GOT3 (cell line): ENCODE data around the gene SUOX.
"Not testable (repeated sequence)": the region's sequence is repeated elsewhere in the genome, so short reads cannot be mapped to it uniquely, and the experiment has no call there.

ENCODE experiments used
- DNase-seq: peaks from one replicate; lab custom pipeline; 2025; ENCODE audit warnings: mixed read lengths; lab: John Stamatoyannopoulos, UW

SUOX gene

DNA sequence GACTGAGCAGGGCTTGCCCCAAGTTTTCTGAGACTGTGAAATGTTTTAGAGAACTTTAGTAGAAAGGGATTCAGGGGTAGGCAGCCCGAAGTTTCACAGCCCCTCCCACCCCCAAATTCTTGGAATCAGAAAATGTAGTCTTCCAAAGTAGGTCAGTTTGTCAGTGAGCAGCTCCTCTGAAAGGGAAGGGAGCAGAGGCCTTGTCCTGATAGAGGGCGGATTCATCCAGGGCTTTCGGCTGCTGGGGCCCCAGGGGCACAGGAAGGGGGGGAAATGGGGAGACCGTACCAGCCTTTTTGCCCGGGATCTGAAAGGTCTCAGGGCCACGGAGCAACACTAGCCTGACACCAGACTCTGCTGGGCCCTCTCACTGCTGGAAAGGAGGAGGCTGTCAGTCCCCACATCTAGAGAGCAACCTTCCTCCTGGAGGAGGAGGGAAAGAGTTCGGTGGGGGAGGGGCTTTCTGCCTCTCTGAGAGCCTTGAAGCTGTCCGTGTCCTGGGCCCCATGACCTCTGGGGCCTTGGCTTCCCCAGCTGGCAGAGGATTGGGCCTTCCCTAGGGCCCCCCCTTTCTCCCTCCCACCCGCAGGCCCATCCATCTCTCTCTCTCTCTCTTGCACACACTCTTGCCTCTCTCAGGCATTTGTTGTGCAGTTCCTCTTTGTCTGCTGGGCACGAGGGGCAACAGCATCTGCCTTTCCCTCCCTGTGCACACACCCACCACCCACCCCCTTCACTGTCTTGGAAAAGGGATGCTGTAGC is 23.5 kb downstream of the SUOX start, which contains the start of gene IKZF4:
IKZF4 (plus strand) TSS at position 621 of the 762 bp plus-strand sequence. CDS start 451 bp downstream, outside the sequence.
- no peak for DNase-seq

DNA sequence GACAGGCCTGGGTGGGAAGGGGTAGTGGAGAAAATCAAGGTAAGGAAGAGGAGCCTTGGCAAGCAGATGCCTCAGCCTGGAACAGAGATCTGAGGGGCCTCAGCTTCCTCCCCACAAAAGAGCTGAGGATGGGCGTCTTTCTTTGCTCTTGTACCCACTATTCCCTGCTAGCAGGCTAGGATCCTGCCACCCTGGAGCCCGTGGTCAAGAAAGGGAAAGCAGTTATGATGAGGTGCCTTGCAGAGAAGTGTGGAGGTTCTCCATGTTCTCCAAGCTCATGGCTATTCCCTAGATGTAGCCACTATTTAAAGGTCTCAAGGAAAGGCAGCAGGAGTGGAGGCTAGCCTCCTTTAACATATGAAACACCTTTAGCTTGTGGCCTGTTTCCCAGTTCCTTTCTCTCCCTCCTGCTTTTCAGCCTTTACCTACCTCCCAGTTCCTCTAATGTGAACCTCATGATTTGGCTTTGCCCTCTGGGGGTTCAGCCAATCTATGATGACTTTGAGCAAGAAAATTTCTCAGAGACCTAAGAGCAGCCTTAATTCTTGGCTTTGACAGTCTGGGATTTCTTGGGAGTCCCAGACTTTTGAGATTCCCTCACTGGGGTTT is 24.9 kb downstream of the SUOX start:
- DNase-seq: no peak

DNA sequence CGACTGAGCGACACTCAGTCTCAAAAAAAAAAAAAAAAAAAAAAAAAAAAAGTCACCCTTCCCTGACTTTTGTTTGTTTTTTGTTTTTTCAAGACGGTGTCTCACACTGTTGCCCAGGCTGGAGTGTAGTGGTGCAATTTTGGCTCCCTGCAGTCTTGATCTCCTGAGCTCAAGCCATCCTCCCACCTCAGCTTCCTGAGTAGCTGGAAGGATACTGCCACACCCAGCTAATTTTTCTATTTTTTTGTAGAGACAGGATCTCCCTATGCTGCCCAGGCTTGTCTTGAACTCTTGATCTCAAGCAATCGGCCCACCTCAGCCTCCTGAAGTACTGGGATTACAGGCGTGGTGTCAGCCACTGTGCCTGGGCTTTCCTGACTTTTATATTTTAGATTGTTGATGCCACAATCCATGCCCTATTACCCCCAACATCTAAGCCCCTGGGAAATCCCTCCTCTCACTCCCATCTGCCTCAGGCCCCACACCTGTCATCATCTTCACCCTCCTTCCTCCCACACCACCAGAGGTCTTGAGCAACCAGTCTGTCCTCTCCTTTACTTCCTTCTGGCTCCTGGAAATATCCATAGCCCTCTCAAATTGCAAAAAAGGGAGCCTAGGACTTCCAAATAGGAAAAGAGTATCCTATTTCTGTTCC is 31.6 kb downstream of the SUOX start:
- DNase-seq: no peak

DNA sequence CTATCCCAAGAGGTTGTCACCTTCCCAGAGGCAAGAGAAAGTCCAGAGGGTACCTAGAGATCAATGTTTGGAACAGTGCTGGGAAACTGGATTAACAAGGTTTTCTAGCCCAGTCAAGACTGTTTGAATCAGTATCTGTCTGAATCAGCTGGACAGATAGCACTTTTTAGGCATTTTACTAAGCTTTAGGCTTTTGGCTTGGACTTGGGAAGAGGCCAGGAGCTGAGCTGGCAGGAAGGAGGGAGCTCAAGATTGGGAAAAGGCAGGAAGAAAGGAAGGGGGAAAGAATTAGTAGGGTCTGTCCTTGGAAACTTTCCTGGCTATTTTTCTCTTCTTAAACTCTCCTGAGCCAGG is 32.1 kb downstream of the SUOX start:
- DNase-seq: no peak

DNA sequence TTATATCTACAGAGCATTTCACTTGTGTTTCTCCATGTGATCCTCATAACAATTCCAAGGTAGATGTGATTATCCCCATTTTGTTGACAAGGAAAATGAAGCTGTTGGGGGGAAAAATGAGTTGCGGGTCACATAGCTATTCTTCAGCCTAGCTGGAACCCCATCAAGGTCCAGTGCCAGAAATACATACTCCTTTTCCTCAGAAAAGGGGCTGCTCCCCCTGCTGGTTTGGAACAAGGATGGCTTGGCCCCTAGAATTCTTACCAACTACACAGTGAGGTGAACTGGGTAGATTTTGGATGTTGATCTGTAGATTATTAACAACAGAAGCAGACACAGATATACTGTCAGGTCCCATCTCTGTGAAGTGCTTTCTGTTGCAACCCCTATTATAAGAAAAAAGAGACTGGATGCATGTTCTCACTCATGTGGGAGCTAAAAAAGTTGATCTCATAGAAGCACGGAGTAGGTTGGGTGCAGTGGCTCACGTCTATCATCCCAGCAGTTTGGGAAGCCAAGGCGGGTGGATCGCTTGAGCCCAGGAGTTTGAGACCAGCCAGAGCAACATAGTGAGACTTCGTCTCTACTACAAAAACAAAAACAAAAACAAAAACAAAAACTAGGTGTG is 32.7 kb downstream of the SUOX start:
- DNase-seq: no peak

DNA sequence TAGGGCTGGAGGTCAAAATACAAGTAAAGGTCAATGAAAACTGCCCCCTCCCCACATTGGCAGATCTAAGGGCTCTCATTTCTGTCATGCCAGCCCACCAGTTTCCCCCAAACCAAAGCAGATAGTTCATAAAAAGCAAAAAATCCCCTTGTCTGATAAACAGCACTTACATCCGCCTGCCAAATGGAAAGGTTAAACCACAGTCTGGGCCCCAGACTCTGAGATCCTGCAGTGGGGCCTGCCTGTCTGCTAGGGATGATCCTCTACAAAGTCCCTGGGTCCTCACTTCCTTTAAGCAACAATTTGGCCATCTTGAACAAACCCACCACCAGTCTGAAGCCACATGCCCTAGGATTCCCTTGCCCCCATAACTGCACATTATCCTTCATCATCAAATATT is 34.9 kb downstream of the SUOX start:
- DNase-seq: no peak

DNA sequence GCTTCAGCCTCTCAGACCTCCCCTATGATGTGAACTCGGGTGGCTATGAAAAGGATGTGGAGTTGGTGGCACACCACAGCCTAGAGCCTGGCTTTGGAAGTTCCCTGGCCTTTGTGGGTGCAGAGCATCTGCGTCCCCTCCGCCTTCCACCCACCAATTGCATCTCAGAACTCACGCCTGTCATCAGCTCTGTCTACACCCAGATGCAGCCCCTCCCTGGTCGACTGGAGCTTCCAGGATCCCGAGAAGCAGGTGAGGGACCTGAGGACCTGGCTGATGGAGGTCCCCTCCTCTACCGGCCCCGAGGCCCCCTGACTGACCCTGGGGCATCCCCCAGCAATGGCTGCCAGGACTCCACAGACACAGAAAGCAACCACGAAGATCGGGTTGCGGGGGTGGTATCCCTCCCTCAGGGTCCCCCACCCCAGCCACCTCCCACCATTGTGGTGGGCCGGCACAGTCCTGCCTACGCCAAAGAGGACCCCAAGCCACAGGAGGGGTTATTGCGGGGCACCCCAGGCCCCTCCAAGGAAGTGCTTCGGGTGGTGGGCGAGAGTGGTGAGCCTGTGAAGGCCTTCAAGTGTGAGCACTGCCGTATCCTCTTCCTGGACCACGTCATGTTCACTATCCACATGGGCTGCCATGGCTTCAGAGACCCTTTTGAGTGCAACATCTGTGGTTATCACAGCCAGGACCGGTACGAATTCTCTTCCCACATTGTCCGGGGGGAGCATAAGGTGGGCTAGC is 37.7 kb downstream of the SUOX start:
- no peak for DNase-seq

DNA sequence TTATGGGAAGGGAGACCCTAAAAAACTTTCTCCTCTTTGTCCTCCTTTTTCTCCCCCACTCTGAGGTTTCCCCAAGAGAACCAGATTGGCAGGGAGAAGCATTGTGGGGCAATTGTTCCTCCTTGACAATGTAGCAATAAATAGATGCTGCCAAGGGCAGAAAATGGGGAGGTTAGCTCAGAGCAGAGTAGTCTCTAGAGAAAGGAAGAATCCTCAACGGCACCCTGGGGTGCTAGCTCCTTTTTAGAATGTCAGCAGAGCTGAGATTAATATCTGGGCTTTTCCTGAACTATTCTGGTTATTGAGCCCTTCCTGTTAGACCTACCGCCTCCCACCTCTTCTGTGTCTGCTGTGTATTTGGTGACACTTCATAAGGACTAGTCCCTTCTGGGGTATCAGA is 40.1 kb downstream of the SUOX start:
- no peak for DNase-seq

DNA sequence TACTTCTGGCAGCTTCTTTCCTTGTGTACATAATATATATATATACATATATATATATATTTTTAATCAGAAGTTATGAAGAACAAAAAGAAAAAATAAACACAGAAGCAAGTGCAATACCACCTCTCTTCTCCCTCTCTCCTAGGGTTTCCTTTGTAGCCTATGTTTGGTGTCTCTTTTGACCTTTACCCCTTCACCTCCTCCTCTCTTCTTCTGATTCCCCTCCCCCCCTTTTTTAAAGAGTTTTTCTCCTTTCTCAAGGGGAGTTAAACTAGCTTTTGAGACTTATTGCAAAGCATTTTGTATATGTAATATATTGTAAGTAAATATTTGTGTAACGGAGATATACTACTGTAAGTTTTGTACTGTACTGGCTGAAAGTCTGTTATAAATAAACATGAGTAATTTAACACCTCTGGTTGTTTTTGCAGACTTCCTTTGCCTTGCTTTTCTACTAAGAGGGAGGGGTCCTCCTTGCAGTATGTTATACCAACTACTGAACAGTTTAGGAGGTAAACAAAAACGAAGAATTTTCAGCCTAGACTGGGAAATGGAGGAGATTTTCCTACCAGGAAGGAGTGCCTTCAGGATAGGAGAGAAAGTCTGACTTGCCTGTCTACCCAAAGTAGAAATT is 41.1 kb downstream of the SUOX start:
- DNase-seq: no peak

DNA sequence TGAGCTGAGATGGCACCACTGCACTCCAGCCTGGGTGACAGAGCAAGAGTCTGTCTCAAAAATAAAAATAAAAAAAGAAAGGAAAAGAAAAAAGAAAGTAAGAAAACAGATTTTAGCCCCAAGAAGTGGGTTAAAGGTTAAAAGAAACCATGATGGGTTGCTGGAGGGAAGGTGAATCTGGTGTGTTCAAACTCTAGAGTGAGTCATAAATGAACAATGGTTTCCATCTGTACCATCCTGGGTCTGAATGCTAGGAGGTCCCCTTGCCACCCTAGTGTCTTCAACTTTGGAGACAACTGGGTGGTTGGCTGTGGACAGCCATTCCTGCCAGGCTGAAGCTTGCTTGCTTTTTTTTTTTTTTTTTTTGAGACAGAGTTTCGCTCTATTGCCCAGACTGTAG is 43.1 kb downstream of the SUOX start:
- no peak for DNase-seq

DNA sequence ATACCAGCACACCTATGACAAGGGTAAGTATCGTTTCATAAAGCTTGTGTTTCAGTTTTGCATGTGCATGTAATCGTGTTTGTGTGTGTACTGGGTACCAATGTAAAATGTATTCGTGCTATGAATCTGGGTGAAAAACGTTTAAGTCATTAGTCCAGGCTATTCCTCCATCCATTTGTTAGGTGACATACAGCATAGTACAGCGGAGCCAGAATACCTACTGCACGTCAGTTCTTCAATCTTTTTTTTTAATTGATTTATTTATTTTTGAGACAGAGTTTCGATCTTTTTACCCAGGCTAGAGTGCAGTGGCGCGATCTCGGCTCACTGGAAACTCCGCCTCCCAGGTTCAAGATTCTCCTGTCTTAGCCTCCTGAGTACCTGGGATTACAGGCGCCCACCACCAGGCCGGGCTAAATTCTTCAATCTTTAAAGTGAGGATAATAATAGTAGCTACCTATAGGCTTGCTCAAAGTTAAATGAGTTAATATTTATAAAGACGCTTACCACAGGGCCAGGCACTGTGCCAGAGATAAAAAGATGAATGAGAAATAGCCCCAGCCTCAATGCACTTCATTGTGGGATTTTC is 44.0 kb downstream of the SUOX start:
- no peak for DNase-seq

DNA sequence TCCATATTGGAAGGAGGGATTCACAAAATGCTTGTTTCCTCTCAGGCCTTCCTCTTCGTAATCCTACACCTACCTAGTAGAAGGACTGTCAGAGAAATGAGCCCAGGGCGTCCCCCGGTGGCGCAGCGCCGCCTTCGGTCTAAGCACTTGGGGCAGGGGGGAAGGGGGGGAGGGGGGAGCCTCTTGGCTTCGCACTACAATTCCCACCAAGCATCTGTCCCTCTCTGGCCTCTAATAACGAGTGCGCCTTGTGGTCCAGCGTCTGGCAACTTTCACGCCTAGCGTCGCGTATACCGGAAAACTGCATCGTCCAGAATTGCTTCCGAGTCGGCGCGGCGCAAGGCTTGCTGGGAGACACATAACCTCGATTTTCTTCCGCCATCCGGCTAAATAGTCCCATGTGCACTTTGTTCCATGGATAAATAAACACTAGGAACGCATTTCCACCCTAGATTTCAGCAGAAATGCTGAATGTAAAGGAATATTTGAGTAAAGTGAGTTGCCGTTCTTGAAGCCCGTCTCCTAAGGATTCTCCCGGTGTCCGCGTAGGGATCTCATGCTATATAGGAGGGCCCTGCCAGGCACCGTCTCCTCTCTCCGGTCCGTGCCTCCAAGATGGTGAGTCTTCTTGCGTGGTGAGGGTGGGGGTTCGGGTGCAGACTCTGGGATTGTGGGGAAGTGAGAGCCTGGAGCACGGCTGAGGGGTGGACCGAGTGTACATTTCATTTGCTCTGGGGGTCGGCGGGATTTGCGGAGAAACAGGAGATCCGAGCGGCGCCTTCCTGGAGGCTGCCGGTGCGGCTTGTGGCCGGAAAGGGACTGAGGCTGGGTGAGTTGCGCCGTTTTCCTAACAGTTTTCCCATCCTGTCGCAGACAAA is 44.7 kb downstream of the SUOX start, which contains the start of gene RPS26:
RPS26 (plus strand) TSS at position 367 of the 878 bp plus-strand sequence; CDS start at position 616, 249 bp downstream.
- DNase-seq: peak; percentile 53

DNA sequence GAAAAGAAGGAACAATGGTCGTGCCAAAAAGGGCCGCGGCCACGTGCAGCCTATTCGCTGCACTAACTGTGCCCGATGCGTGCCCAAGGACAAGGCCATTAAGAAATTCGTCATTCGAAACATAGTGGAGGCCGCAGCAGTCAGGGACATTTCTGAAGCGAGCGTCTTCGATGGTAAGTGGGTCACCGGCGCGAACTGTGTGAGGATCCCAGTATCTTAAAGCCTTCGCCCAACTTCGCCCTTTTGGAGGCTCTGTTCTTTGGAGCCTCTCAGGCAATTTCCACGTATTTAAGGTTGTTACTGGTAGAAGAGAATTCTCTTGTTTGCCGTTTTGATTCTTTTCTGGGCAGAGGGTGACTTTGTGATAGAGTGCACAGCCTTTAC is 45.3 kb downstream of the SUOX start:
- not testable (repeated sequence) for DNase-seq

DNA sequence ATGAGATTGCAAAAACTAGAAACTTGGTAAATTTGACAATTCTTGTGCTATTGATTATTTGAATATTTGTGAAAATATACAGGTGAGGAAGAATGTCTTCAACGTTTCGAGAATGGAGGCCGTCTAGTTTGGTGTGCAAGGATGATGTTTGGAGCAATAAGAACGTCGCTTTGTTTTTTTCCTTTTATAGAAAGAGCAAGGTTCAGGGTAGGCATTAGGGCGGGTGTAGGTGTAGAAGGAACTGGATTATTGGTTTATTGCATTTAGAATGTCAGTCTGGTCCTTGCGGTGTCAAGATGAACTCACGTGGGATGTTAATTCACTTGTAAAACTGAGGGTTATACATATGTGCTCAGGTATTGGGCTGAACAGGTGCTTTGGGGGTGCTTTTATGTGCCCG is 45.8 kb downstream of the SUOX start:
- no peak for DNase-seq

DNA sequence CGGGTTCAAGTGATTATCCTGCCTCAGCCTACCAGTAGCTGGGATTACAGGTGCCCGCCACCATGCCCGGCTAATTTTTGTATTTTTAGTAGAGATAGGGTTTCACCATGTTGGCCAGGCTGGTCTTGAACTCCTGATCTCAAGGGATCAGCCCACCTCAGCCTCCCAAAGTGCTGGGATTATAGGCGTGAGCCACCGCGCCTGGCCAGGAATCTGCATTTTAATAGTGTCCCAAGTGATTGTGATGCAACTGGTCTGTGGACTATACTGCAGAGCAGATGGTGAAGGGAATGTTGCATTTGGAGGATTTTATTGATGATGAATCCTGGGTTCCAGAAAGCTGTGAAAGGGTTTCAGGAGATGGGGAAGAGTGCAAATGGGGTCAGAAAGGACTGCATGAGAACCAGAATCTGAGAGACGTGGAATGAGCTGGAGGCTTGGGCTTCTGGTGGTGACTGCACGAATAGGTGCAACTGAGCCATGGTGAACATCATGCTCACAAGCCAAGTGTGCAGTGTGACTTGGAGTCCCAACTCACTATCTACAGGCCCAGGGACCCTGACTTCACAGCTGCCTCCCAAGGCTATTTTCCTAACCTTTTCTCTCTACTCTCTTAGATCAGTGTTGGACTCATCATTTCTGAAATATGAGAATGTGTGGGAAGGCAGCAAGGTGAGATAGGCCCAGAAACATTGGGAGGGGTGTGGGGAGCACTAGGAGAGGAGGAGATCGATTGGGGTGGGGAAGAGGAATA is 49.1 kb downstream of the SUOX start:
- DNase-seq: no peak

DNA sequence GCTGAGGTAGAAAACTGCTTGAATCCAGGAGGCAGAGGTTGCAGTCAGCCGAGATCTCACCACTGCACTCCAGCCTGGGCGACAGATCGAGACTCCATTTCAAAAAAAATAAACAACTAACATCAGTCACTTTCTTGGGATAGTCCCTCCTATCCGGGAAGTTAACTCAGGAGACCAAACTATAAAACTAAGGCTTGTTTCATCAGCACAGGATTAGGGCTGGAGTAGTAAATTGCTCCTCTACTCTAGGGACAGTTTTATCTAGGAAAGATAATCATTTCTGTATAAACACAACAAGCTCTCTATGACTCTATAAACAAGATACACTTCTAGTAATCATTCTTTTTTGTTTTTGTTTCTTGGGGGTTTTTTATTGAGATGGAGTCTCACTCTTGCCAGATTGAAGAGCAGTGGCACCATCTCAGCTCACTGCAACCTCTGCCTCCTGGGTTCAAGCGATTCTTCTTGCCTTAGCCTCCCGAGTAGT is 56.4 kb downstream of the SUOX start:
- no peak for DNase-seq
